Measurements from ENCODE around the gene C17orf114.
A peak's percentile ranks its signal among the peaks of the same experiment; 100 is the strongest.

Gene C17orf114

DNA sequence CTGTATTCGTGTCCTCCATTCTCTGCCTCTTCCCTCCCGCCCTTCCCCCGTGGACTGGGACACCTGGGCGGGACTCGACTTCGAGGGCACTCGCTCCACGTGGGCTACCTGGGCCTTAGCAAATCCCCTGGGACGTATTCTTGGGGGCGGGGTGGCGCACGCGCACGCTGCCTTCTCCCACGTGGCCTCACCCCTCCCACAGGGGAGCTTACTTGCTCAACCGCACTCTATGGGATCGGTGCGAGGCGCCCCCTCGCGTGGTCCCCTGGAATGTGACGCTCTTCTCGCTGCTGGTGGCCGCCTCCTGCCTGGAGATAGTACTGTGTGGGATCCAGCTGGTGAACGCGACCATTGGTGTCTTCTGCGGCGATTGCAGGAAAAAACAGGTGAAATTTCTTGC, 19.5 kb downstream of the C17orf114 start:
- no peaks in the 10 kb centered on the region for H4K20me1 ChIP-seq (ENCODE audit: insufficient read depth)
- intact Hi-C loops (cut with micrococcal nuclease; ENCODE audit: unreplicated experiment) = no loop called here
- H3K9me2 ChIP-seq (ENCODE audit: insufficient read depth) = no peaks in the 10 kb centered on the region
- no peak overlapping the region for H2AFZ ChIP-seq
- TF ChIP-seq EZH2 (IDR thresholded peaks at IDR 0.05; ENCODE audit: low read depth) = no peak
- TF ChIP-seq, protein P1, sequence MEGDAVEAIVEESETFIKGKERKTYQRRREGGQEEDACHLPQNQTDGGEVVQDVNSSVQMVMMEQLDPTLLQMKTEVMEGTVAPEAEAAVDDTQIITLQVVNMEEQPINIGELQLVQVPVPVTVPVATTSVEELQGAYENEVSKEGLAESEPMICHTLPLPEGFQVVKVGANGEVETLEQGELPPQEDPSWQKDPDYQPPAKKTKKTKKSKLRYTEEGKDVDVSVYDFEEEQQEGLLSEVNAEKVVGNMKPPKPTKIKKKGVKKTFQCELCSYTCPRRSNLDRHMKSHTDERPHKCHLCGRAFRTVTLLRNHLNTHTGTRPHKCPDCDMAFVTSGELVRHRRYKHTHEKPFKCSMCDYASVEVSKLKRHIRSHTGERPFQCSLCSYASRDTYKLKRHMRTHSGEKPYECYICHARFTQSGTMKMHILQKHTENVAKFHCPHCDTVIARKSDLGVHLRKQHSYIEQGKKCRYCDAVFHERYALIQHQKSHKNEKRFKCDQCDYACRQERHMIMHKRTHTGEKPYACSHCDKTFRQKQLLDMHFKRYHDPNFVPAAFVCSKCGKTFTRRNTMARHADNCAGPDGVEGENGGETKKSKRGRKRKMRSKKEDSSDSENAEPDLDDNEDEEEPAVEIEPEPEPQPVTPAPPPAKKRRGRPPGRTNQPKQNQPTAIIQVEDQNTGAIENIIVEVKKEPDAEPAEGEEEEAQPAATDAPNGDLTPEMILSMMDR (conservative IDR thresholded peaks at IDR 0.05) = no peak
- H3K4me3 ChIP-seq = no peak overlapping the region
- POLR2A ChIA-PET (ENCODE audit: unreplicated experiment) = no interaction called here
- H3K36me3 ChIP-seq (ENCODE audit: low read depth) = no peaks in the 10 kb centered on the region
- no peak overlapping the region for H3K27ac ChIP-seq
- peaks cover 13% of the 10 kb centered on the region for H3K4me1 ChIP-seq (replicated peaks; ENCODE audit: insufficient read depth)
- no peaks in the 10 kb centered on the region for H3K79me2 ChIP-seq (ENCODE audit: low read depth)
- H3K4me2 ChIP-seq = no peak overlapping the region
- BruUV-seq (replicated peaks) = no TSS peak
- CTCF ChIA-PET = interaction anchor here (0.6 kb wide), 1 partner anchor 156 kb away, joined by 3 read pairs; no protein-coding TSS in a partner anchor
- H3K9me3 ChIP-seq (ENCODE audit: insufficient read depth, low read depth) = no peaks in the 10 kb centered on the region
- H3K27me3 ChIP-seq (ENCODE audit: insufficient read depth, low read depth) = no peaks in the 10 kb centered on the region
- DNase-seq = no peak
- peaks cover 8% of the 10 kb centered on the region; the same call in 1 of the 2 replicates for H3F3A ChIP-seq (ENCODE audit: insufficient read depth, low read depth)

DNA sequence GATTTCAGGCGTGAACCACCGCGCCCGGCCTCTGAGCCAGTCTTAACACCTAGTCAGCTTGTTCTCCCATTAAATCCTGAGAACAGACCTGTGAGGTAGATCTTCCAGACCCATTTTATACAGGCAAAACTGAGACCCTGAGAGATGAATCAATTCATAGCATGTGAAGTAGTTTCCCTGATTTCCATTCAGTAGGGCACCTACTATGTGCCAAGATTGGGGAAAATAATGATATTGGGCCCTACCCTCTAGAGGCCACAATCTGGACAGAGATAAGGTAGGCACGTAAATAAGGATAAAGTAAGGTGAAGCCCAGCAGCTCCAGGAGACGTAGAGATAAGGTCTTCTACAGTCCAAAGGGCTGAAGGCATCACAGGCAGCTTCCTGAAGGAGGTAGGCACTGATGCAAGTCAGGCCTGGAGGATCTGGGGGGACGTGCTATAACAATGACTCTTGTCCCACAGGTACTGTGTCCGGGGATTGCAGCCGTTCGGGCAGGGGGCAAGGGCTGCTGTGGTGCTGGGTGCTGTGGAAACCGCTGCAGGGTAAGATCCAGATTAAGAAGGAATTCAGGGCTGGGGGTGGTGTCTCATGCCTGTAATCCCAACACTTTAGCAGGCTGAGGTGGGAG, 21.7 kb downstream of the C17orf114 start:
- peaks cover 9% of the 10 kb centered on the region; the same call in 1 of the 2 replicates for H3K4me1 ChIP-seq (replicated peaks; ENCODE audit: insufficient read depth)
- CTCF ChIA-PET = interaction anchor here (0.8 kb wide), 1 partner anchor 214 kb away, joined by 3 read pairs; no protein-coding TSS in a partner anchor
- no peaks in the 10 kb centered on the region for H3K36me3 ChIP-seq (ENCODE audit: low read depth)
- no peaks in the 10 kb centered on the region for H3K9me2 ChIP-seq (ENCODE audit: insufficient read depth)
- H3F3A ChIP-seq (ENCODE audit: insufficient read depth, low read depth) = 0 out of 2 replicates have a peak, but pooled peaks cover 5% of the 10 kb centered on the region
- DNase-seq = no peak
- H3K9me3 ChIP-seq (ENCODE audit: insufficient read depth, low read depth) = no peaks in the 10 kb centered on the region
- no peak overlapping the region for H3K4me2 ChIP-seq
- BruUV-seq (replicated peaks) = no TSS peak
- no peak overlapping the region for H3K27ac ChIP-seq
- no peaks in the 10 kb centered on the region for H3K79me2 ChIP-seq (ENCODE audit: low read depth)
- no peak overlapping the region for H2AFZ ChIP-seq
- H3K4me3 ChIP-seq = no peak overlapping the region
- H4K20me1 ChIP-seq (ENCODE audit: insufficient read depth) = no peaks in the 10 kb centered on the region
- H3K27me3 ChIP-seq (ENCODE audit: insufficient read depth, low read depth) = no peaks in the 10 kb centered on the region
- intact Hi-C loops (cut with micrococcal nuclease; ENCODE audit: unreplicated experiment) = no loop called here
- no peak for TF ChIP-seq EZH2 (IDR thresholded peaks at IDR 0.05; ENCODE audit: low read depth)
- TF ChIP-seq, protein P1 (conservative IDR thresholded peaks at IDR 0.05) = no peak
- POLR2A ChIA-PET (ENCODE audit: unreplicated experiment) = no interaction called here

DNA sequence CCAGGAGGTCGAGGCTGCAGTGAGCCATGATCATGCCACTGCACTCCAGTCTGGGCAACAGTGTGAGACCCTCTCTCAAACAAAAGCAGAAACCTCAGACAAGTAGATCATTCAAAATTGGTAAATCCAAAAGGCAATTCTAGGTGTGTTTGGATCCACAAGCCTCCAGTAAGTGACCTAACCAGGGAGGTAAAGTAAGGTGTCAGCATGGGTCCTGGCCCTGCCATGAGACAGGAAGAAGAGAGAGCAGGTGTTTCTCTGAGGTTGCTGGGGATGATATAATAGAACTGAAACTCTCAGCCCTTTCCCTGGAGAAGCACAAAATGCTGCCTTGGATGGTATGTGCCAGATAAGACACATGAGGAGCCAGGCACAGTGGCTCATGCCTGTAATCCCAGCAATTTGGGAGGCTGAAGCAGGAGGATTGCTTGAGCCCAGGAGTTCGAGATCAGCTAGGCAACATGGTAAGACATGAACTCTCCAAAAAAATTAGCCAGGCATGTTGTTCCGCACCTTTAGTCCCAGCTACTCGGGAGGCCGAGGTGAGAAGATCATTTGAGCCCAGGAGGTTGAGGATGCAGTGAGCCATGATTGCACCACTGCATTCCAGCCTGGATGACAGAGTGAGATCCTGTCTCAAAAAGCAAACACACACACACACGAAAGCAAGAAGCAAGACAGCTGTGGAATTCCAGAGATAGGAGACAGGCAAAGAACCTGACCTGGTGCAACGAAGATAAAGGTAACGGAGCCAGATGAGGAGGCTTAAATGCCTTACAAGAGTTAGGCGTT, 24.0 kb downstream of the C17orf114 start:
- BruUV-seq (replicated peaks) = no TSS peak
- H4K20me1 ChIP-seq (ENCODE audit: insufficient read depth) = no peaks in the 10 kb centered on the region
- no peak for TF ChIP-seq EZH2 (IDR thresholded peaks at IDR 0.05; ENCODE audit: low read depth)
- TF ChIP-seq, protein P1 (conservative IDR thresholded peaks at IDR 0.05) = no peak
- ChIA-PET POLR2A (ENCODE audit: unreplicated experiment) (interaction anchor here (0.7 kb wide), 1 partner anchor 203 kb away, joined by 4 read pairs; no protein-coding TSS in a partner anchor), CTCF (interaction anchor here (0.6 kb wide), 1 partner anchor 13 kb away, joined by 15 read pairs; no protein-coding TSS in a partner anchor)
- no peak overlapping the region for H3K27ac ChIP-seq
- H3K9me3 ChIP-seq (ENCODE audit: insufficient read depth, low read depth) = no peaks in the 10 kb centered on the region
- H3K79me2 ChIP-seq (ENCODE audit: low read depth) = no peaks in the 10 kb centered on the region
- peak in 1 of 2 experiments; percentile 48 for DNase-seq
- intact Hi-C loops (cut with micrococcal nuclease; ENCODE audit: unreplicated experiment) = no loop called here
- 0 out of 2 replicates have a peak, but pooled peaks cover 5% of the 10 kb centered on the region for H3F3A ChIP-seq (ENCODE audit: insufficient read depth, low read depth)
- no peaks in the 10 kb centered on the region for H3K9me2 ChIP-seq (ENCODE audit: insufficient read depth)
- no peak overlapping the region for H3K4me3 ChIP-seq
- no peaks in the 10 kb centered on the region for H3K36me3 ChIP-seq (ENCODE audit: low read depth)
- H3K4me2 ChIP-seq = no peak overlapping the region
- H3K27me3 ChIP-seq (ENCODE audit: insufficient read depth, low read depth) = no peaks in the 10 kb centered on the region
- peaks cover 9% of the 10 kb centered on the region; the same call in 1 of the 2 replicates for H3K4me1 ChIP-seq (replicated peaks; ENCODE audit: insufficient read depth)
- H2AFZ ChIP-seq = no peak overlapping the region

All from PC-9 (cell line).